NCI-H1436 (cell line): ENCODE results near the gene PIGC.

Experiments used
- DNase-seq: peaks from one replicate; lab custom pipeline; 2025; lab: John Stamatoyannopoulos, UW

The PIGC gene

GRCh38 chr1:172430128-172430454 lies 13.8 kb downstream of the PIGC start:
- no peak for DNase-seq

GRCh38 chr1:172429331-172430127 lies 14.3 kb downstream of the PIGC start:
- DNase-seq = peak; percentile 26

- DNase-seq = no peak
Measured at GRCh38 chr1:172427191-172427590, 16.7 kb downstream of the PIGC start.

GRCh38 chr1:172425339-172425738 lies 18.5 kb downstream of the PIGC start:
- DNase-seq = no peak

- DNase-seq = no peak
Measured at GRCh38 chr1:172423336-172423735, 20.5 kb downstream of the PIGC start.

- no peak for DNase-seq
Measured at GRCh38 chr1:172421974-172422604, 21.8 kb downstream of the PIGC start.

- no peak for DNase-seq
Measured at GRCh38 chr1:172420385-172420784, 23.5 kb downstream of the PIGC start, which contains the start of gene C1orf105. C1orf105 (plus strand) TSS chr1:172420685; CDS start chr1:172420886, 201 bp downstream.

GRCh38 chr1:172417557-172417956 lies 26.3 kb downstream of the PIGC start:
- DNase-seq = no peak

GRCh38 chr1:172416496-172417035 lies 27.3 kb downstream of the PIGC start:
- DNase-seq = no peak

- DNase-seq = no peak
Measured at GRCh38 chr1:172414331-172414730, 29.5 kb downstream of the PIGC start.

- DNase-seq = no peak
Measured at GRCh38 chr1:172411791-172412338, 32.0 kb downstream of the PIGC start.

GRCh38 chr1:172410027-172410426 lies 33.8 kb downstream of the PIGC start:
- no peak for DNase-seq

- DNase-seq = no peak
Measured at GRCh38 chr1:172408958-172409357, 34.9 kb downstream of the PIGC start.

- DNase-seq = no peak
Measured at GRCh38 chr1:172406968-172407367, 36.9 kb downstream of the PIGC start.

GRCh38 chr1:172405912-172406311 lies 38.0 kb downstream of the PIGC start:
- no peak for DNase-seq

- no peak for DNase-seq
Measured at GRCh38 chr1:172404121-172404520, 39.7 kb downstream of the PIGC start.

- no peak for DNase-seq
Measured at GRCh38 chr1:172402878-172403569, 40.8 kb downstream of the PIGC start.

- DNase-seq = no peak
Measured at GRCh38 chr1:172401892-172402291, 42.0 kb downstream of the PIGC start.

- DNase-seq = no peak
Measured at GRCh38 chr1:172401477-172401876, 42.4 kb downstream of the PIGC start.

- no peak for DNase-seq
Measured at GRCh38 chr1:172400722-172401105, 43.2 kb downstream of the PIGC start.

GRCh38 chr1:172399756-172400721 lies 43.8 kb downstream of the PIGC start:
- DNase-seq = no peak
